Natural killer cell (primary cell): ENCODE data around the gene NEK9. TPM values are rescaled to one million over a fixed set of nuclear protein-coding genes. Genes with fewer than 3 reads are reported as not detected.
A peak's percentile ranks its signal among the peaks of the same experiment; 100 is the strongest.

Experiments used
- ATAC-seq, 3 donors: fragments of 150-1000 bp in 2 of 3; fragments of 200-7000 bp in 1 of 3; cut with Tn5 transposase; 1 replicate in 1 of 3; 2 replicates in 2 of 3; pipeline ENCODE4 v1.10.0; 2021; ENCODE audit warnings: mild to moderate bottlenecking in 2 of 3, moderate library complexity in 2 of 3
- DNase-seq, 2 donors: peaks; one replicate each; pipeline versions ENCODE4 v3.0.0 to v3.0.0-alpha.2; 2013 to 2021; ENCODE audit warnings: mixed read lengths in 1 of 2
- H3K27ac ChIP-seq: one replicate; pipeline ENCODE4 v1.5.1; 2013; ENCODE audit warnings: mild to moderate bottlenecking, low read length
- H3K27me3 ChIP-seq: one replicate; pipeline ENCODE4 v1.6.1; 2013; ENCODE audit warnings: low read length; ENCODE audit not compliant: control insufficient read depth, insufficient read depth
- H3K36me3 ChIP-seq: one replicate; pipeline ENCODE4 v1.6.1; 2013; ENCODE audit warnings: low read length; ENCODE audit not compliant: control insufficient read depth, insufficient read depth
- H3K4me1 ChIP-seq: one replicate; pipeline ENCODE4 v1.6.1; 2013; ENCODE audit warnings: low read length; ENCODE audit not compliant: control insufficient read depth, insufficient read depth
- H3K4me3 ChIP-seq: one replicate; pipeline ENCODE4 v1.5.1; 2013; ENCODE audit warnings: low read length
- H3K9me3 ChIP-seq: one replicate; pipeline ENCODE4 v1.6.1; 2013; ENCODE audit warnings: low read length; ENCODE audit not compliant: control insufficient read depth, insufficient read depth
- H3K27ac Mint-ChIP-seq, 2 donors: one replicate each; pipeline ENCODE4 v1.8.0; 2022; ENCODE audit warnings: mild to moderate bottlenecking in 2 of 2, mixed read lengths in 2 of 2, moderate library complexity in 1 of 2
- H3K27me3 Mint-ChIP-seq, 2 donors: one replicate each; pipeline ENCODE4 v1.8.0; 2022; ENCODE audit warnings: low read depth in 2 of 2, mixed read lengths in 2 of 2
- H3K36me3 Mint-ChIP-seq: one replicate; pipeline ENCODE4 v1.8.0; 2022; ENCODE audit warnings: mixed read lengths
- H3K4me1 Mint-ChIP-seq, 2 donors: one replicate each; pipeline ENCODE4 v1.8.0; 2022; ENCODE audit warnings: mixed read lengths in 2 of 2
- H3K4me3 Mint-ChIP-seq: one replicate; pipeline ENCODE4 v1.8.0; 2022; ENCODE audit warnings: mild to moderate bottlenecking, moderate library complexity, mixed read lengths
- H3K9me3 Mint-ChIP-seq, 2 donors: one replicate each; pipeline ENCODE4 v1.8.0; 2022; ENCODE audit warnings: mixed read lengths in 2 of 2
- CTCF ChIP-seq: fragments of 200-600 bp; IDR thresholded peaks from one replicate; pipeline ENCODE4 v1.8.0; 2022; ENCODE audit warnings: antibody characterized with exemption
- WGBS: methylation state at CpG from one replicate; pipeline ENCODE4 v1.1.7; 2013; ENCODE audit warnings: missing lambda C conversion rate; ENCODE audit not compliant: insufficient coverage; 5-methylcytosine and 5-hydroxymethylcytosine counted together
- intact Hi-C: fragments of 100-400 bp; cut with micrococcal nuclease; formaldehyde crosslinking; loops from one replicate; pipeline ENCODE4 v1.14.2; 2022
- total RNA-seq, 4 donors: library from RNA; stranded (reverse); fragments of 120-200 nt in 1 of 4; gene quantifications; one replicate each; pipeline versions ENCODE4 v1.2.3 to v1.2.4, GENCODE V29; 2013 to 2022

NEK9 gene
- total RNA-seq, 3 donors from 2014 or later (not counting 1 experiment from before 2014, with no cell fraction given): 64.4 to 78.7 (median 74.4) TPM

GRCh38 chr14:75165586-75166391 is 38.9 kb upstream of the NEK9 start:
- Histone ChIP-seq H3K27ac (no peak overlapping the region), H3K27me3 (no peaks in the 10 kb centered on the region), H3K4me3 (no peak overlapping the region), H3K9me3 (no peaks in the 10 kb centered on the region), H3K4me1 (peaks cover 15% of the 10 kb centered on the region), H3K36me3 (no peaks in the 10 kb centered on the region)
- peaks cover 53 to 69% of the 10 kb centered on the region in 2 donors for H3K4me1 Mint-ChIP-seq
- H3K9me3 Mint-ChIP-seq: no peaks in the 10 kb centered on the region
- no peak for TF ChIP-seq CTCF
- WGBS: 95% methylated on average over 7 of the region's 8 CpGs
- H3K36me3 Mint-ChIP-seq: no peaks in the 10 kb centered on the region
- H3K27me3 Mint-ChIP-seq: no peaks in the 10 kb centered on the region
- H3K27ac Mint-ChIP-seq: no peak overlapping the region
- DNase-seq (no peak), ATAC-seq (no peak)
- H3K4me3 Mint-ChIP-seq: no peak overlapping the region
- intact Hi-C loops: no loop called here

- ATAC-seq (no peak), DNase-seq (no peak)
- Histone ChIP-seq H3K27me3 (no peaks in the 10 kb centered on the region), H3K9me3 (no peaks in the 10 kb centered on the region), H3K36me3 (no peaks in the 10 kb centered on the region), H3K4me1 (peaks cover 16% of the 10 kb centered on the region), H3K27ac (no peak overlapping the region), H3K4me3 (no peak overlapping the region)
- no peak overlapping the region for H3K4me3 Mint-ChIP-seq
- no CpG with 5 or more reads among the region's 1 CpG for WGBS
- H3K27me3 Mint-ChIP-seq: no peaks in the 10 kb centered on the region
- no peak for TF ChIP-seq CTCF
- H3K9me3 Mint-ChIP-seq: no peaks in the 10 kb centered on the region
- no peak overlapping the region for H3K27ac Mint-ChIP-seq
- peaks cover 51 to 69% of the 10 kb centered on the region in 2 donors for H3K4me1 Mint-ChIP-seq
- intact Hi-C loops: no loop called here
- no peaks in the 10 kb centered on the region for H3K36me3 Mint-ChIP-seq
These were observed 38.0 kb upstream of the NEK9 start for GRCh38 chr14:75164809-75165208.

- Mint-ChIP-seq H3K27ac (no peak overlapping the region), H3K27me3 (no peaks in the 10 kb centered on the region), H3K36me3 (no peaks in the 10 kb centered on the region), H3K4me1 (peaks cover 52 to 70% of the 10 kb centered on the region in 2 donors), H3K9me3 (no peaks in the 10 kb centered on the region), H3K4me3 (no peak overlapping the region)
- Histone ChIP-seq H3K4me3 (no peak overlapping the region), H3K9me3 (no peaks in the 10 kb centered on the region), H3K27me3 (no peaks in the 10 kb centered on the region), H3K36me3 (no peaks in the 10 kb centered on the region), H3K27ac (no peak overlapping the region), H3K4me1 (peaks cover 12% of the 10 kb centered on the region)
- ATAC-seq (no peak), DNase-seq (no peak)
- intact Hi-C loops: no loop called here
- WGBS: 94% methylated on average over 2 of the region's 2 CpGs
- TF ChIP-seq CTCF: no peak
These were observed 36.8 kb upstream of the NEK9 start for GRCh38 chr14:75163677-75164076.

- peaks cover 12% of the 10 kb centered on the region for H3K4me1 ChIP-seq
- TF ChIP-seq CTCF: no peak
- no peaks in the 10 kb centered on the region for H3K27me3 ChIP-seq
These were observed 35.8 kb upstream of the NEK9 start for GRCh38 chr14:75162631-75163030.

More at GRCh38 chr14:75162631-75163030, 35.8 kb upstream of the NEK9 start:
- WGBS: 100% methylated on average over 2 of the region's 3 CpGs
- Mint-ChIP-seq H3K36me3 (no peaks in the 10 kb centered on the region), H3K9me3 (no peaks in the 10 kb centered on the region), H3K4me1 (peaks cover 41 to 61% of the 10 kb centered on the region in 2 donors), H3K4me3 (no peak overlapping the region), H3K27me3 (no peaks in the 10 kb centered on the region), H3K27ac (peak overlapping the region; percentile 7 to 75)
- no peaks in the 10 kb centered on the region for H3K36me3 ChIP-seq
- H3K9me3 ChIP-seq: no peaks in the 10 kb centered on the region
- DNase-seq (no peak), ATAC-seq (no peak)
- no peak overlapping the region for H3K27ac ChIP-seq
- intact Hi-C loops: no loop called here
- H3K4me3 ChIP-seq: no peak overlapping the region
